T-cell (primary cell): ENCODE data around the gene HAP1. TPM values are rescaled to one million over a fixed set of nuclear protein-coding genes. Genes with fewer than 3 reads are reported as not detected.

Experiments used
- ATAC-seq, 4 experiments: fragments of 200-7000 bp in 3 of 4; fragments of 150-1000 bp in 1 of 4; cut with Tn5 transposase; replicated peaks in 1 of 4; 1 replicate in 3 of 4; 2 replicates in 1 of 4; pipeline ENCODE4 v1.10.0; 2021; ENCODE audit warnings: moderate library complexity in 3 of 4, mild to moderate bottlenecking in 2 of 4, moderate number of reproducible peaks in 1 of 4
- CTCF ChIA-PET, 2 donors: fragments of 300-600 bp; sonication (Branson Sonifier 250); formaldehyde crosslinking; loops; one replicate each; lab custom pipeline; 2022; ENCODE audit warnings: antibody characterized with exemption in 2 of 2; lab: Charles Lee
- POLR2A ChIA-PET, 2 donors: fragments of 300-600 bp; sonication (Branson Sonifier 250); formaldehyde crosslinking; loops; one replicate each; lab custom pipeline; 2022; ENCODE audit warnings: antibody characterized with exemption in 2 of 2; lab: Charles Lee
- DNase-seq, 35 experiments: peaks; one replicate each; pipeline versions ENCODE4 v3.0.0 to v3.0.0-alpha.2; 2013 to 2023
- H3K27ac ChIP-seq: one replicate; pipeline ENCODE4 v1.5.1; 2013; ENCODE audit warnings: low read length
- H3K27me3 ChIP-seq, 2 experiments: replicated peaks in 1 of 2; 1 replicate in 1 of 2; 2 replicates in 1 of 2; pipeline versions ENCODE4 v1.6.1 to v1.7.0; 2013; ENCODE audit warnings: low read length in 1 of 2, mixed read lengths in 1 of 2; ENCODE audit not compliant: control insufficient read depth in 2 of 2, insufficient read depth in 2 of 2; ENCODE audit errors: extremely low read depth in 1 of 2
- H3K36me3 ChIP-seq, 2 donors: 1 replicate in 1 of 2; 2 replicates in 1 of 2; pipeline versions ENCODE4 v1.6.1 to v1.7.0; 2013; ENCODE audit warnings: low read length in 1 of 2; ENCODE audit not compliant: control insufficient read depth in 2 of 2, insufficient read depth in 1 of 2; ENCODE audit errors: extremely low read depth in 1 of 2
- H3K4me1 ChIP-seq, 2 experiments: 1 replicate in 1 of 2; 2 replicates in 1 of 2; pipeline versions ENCODE4 v1.6.1 to v1.7.0; 2013; ENCODE audit warnings: low read length in 2 of 2, mixed read lengths in 1 of 2; ENCODE audit not compliant: insufficient read depth in 2 of 2, control insufficient read depth in 1 of 2; ENCODE audit errors: extremely low read depth in 1 of 2
- H3K4me3 ChIP-seq, 2 donors: 1 replicate in 1 of 2; 2 replicates in 1 of 2; pipeline versions ENCODE4 v1.5.1 to v1.7.0; 2013; ENCODE audit warnings: mild to moderate bottlenecking in 2 of 2, low read length in 1 of 2, moderate library complexity in 1 of 2; ENCODE audit not compliant: control insufficient read depth in 1 of 2; ENCODE audit errors: extremely low read depth in 1 of 2
- H3K9me3 ChIP-seq: 2 replicates; pipeline ENCODE4 v1.7.0; 2013
- H3K27ac Mint-ChIP-seq, 2 donors: one replicate each; pipeline ENCODE4 v1.8.0; 2020 to 2021; ENCODE audit warnings: mild to moderate bottlenecking in 2 of 2, mixed read lengths in 2 of 2
- H3K27me3 Mint-ChIP-seq, 2 donors: one replicate each; pipeline ENCODE4 v1.8.0; 2021 to 2022; ENCODE audit warnings: mixed read lengths in 2 of 2
- H3K36me3 Mint-ChIP-seq: one replicate; pipeline ENCODE4 v1.8.0; 2021; ENCODE audit warnings: mixed read lengths
- H3K4me1 Mint-ChIP-seq, 3 donors: one replicate each; pipeline ENCODE4 v1.8.0; 2020 to 2022; ENCODE audit warnings: mixed read lengths in 3 of 3, mild to moderate bottlenecking in 1 of 3
- H3K4me3 Mint-ChIP-seq, 3 donors: one replicate each; pipeline ENCODE4 v1.8.0; 2020 to 2022; ENCODE audit warnings: mild to moderate bottlenecking in 3 of 3, mixed read lengths in 3 of 3, moderate library complexity in 3 of 3
- H3K9me3 Mint-ChIP-seq, 3 donors: one replicate each; pipeline ENCODE4 v1.8.0; 2020 to 2022; ENCODE audit warnings: mixed read lengths in 3 of 3
- WGBS: methylation state at CpG from one replicate; pipeline ENCODE4 v1.1.5; 2013; ENCODE audit warnings: missing lambda C conversion rate; ENCODE audit not compliant: insufficient coverage; 5-methylcytosine and 5-hydroxymethylcytosine counted together
- total RNA-seq, 35 experiments: library from RNA in 6 of 35; stranded (reverse) in 6 of 35; fragments of 120-200 nt in 1 of 35; gene quantifications; one replicate each; pipeline versions ENCODE4 v1.2.1 to v1.2.4 and lab custom pipeline; 2013 to 2026

The HAP1 gene, protein sequence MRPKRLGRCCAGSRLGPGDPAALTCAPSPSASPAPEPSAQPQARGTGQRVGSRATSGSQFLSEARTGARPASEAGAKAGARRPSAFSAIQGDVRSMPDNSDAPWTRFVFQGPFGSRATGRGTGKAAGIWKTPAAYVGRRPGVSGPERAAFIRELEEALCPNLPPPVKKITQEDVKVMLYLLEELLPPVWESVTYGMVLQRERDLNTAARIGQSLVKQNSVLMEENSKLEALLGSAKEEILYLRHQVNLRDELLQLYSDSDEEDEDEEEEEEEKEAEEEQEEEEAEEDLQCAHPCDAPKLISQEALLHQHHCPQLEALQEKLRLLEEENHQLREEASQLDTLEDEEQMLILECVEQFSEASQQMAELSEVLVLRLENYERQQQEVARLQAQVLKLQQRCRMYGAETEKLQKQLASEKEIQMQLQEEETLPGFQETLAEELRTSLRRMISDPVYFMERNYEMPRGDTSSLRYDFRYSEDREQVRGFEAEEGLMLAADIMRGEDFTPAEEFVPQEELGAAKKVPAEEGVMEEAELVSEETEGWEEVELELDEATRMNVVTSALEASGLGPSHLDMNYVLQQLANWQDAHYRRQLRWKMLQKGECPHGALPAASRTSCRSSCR
- total RNA-seq (under 1 TPM in 3 of 5 donors, not detected in 2; 0.49 to 0.63 (median 0.53) TPM), total RNA-seq (lab: John Stamatoyannopoulos, UW) (0 to 3.5 (median 0.26) reads per million in 29 experiments)
- total RNA-seq (2013) = 0.15 TPM

DNA sequence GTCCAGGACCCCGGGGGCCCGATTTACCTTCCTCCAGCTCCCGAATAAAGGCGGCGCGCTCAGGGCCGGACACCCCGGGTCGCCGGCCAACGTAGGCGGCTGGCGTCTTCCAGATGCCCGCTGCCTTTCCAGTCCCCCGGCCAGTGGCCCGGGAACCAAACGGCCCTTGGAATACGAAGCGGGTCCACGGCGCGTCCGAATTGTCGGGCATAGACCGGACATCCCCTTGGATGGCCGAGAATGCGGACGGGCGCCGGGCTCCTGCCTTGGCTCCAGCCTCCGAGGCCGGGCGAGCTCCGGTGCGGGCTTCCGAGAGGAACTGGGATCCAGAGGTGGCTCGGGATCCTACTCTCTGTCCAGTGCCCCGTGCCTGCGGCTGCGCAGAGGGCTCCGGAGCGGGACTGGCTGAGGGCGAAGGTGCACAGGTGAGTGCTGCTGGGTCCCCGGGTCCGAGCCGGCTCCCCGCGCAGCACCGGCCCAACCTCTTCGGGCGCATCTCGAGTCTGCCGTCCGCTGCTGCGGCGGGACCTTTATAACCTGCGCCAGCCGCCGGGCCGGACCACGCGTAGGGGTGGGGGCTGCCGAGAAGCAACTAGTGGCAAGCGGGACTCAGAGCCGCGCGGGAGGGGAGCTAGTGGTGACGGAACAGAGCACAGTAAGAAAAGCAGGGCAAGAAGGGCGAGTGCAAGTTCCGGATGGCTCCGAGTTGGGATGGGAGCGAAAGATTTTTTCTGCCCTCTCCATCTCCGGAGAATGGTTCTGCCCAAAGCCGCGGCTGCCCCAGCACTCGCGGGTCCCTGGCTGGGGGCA is at the start of gene HAP1:
HAP1 (minus strand) TSS at position 505 of the 810 bp plus-strand sequence; CDS start at position 496, 9 bp downstream.
- no peaks in the 10 kb centered on the region for H3K36me3 ChIP-seq
- ChIA-PET CTCF (no interaction called here), POLR2A (no interaction called here)
- H3K4me1 ChIP-seq = peaks cover 2 to 25% of the 10 kb centered on the region in 2 experiments
- H3K4me3 ChIP-seq = peak within 1 kb of the TSS; percentile 21 to 35
- H3K9me3 ChIP-seq = no peaks in the 10 kb centered on the region
- WGBS = 3% methylated on average over 76 of the region's 77 CpGs
- no peak within 1 kb of the TSS for H3K27ac ChIP-seq
- Mint-ChIP-seq H3K4me1 (peaks cover 0 to 12% (median 4%) of the 10 kb centered on the region in 3 donors), H3K27ac (no peak within 1 kb of the TSS), H3K9me3 (no peaks in the 10 kb centered on the region), H3K4me3 (peak within 1 kb of the TSS; percentile 32 to 62 (median 59)), H3K36me3 (no peaks in the 10 kb centered on the region), H3K27me3 (peaks cover 45 to 63% of the 10 kb centered on the region in 2 donors)
- DNase-seq (peak in 6 of 35 experiments; percentile 6 to 19 (median 12)), ATAC-seq (peak in 2 of 4 experiments; percentile 13 to 20)
- H3K27me3 ChIP-seq = peaks cover 6 to 72% of the 10 kb centered on the region in 2 experiments

DNA sequence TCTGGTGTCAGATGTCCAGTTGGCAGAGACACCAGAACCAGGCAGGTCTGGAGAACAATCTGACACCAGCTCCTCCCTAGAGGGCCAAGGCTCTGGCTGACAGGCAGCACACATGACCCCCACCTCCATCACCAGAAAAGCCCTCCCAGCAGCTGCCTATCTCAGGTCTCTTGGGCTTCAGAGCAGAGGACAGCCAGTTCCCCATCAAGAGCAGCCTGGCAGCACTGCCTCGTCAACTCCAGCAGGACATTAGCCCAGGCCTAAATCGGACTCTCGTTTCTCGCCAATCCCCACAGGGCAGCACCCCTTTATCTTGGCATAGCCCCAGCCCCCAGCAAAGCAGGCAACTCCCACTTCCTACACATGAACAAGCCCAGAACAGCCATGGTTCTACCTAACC is 47.7 kb upstream of the HAP1 start:
- Mint-ChIP-seq H3K4me3 (no peak overlapping the region), H3K27ac (no peak overlapping the region)
- CTCF ChIA-PET = no interaction called here

GRCh38 chr17:41781404-41782110 is 47.1 kb upstream of the HAP1 start:
- ChIA-PET CTCF (interaction anchor here in 1 of 2 donors (1.6 kb wide), 1 partner anchor 20 kb away, joined by 8 read pairs; no protein-coding TSS in a partner anchor), POLR2A (interaction anchor here in 1 of 2 donors (0.6 kb wide), 1 partner anchor 276 kb away, joined by 3 read pairs; the partner anchor contains the start of gene KRT13)
- Histone ChIP-seq H3K4me1 (peaks cover 12 to 16% of the 10 kb centered on the region in 2 experiments), H3K9me3 (no peaks in the 10 kb centered on the region), H3K36me3 (peaks cover 0 to 3% of the 10 kb centered on the region in 2 donors), H3K4me3 (no peak overlapping the region), H3K27ac (no peak overlapping the region), H3K27me3 (peaks cover 0 to 72% of the 10 kb centered on the region in 2 experiments)
- 70% methylated on average over 6 of the region's 13 CpGs for WGBS
- no peaks in the 10 kb centered on the region for H3K36me3 Mint-ChIP-seq
- H3K27ac Mint-ChIP-seq = no peak overlapping the region
- DNase-seq (no peak), ATAC-seq (no peak)
- H3K4me3 Mint-ChIP-seq = no peak overlapping the region
- H3K9me3 Mint-ChIP-seq = no peaks in the 10 kb centered on the region
- peaks cover 4 to 35% of the 10 kb centered on the region in 2 donors for H3K27me3 Mint-ChIP-seq
- peaks cover 0 to 16% (median 8%) of the 10 kb centered on the region in 3 donors for H3K4me1 Mint-ChIP-seq

More for the DNA sequence above, 47.7 kb upstream of the HAP1 start:
- Histone ChIP-seq H3K36me3 (peaks cover 0 to 3% of the 10 kb centered on the region in 2 donors), H3K27ac (no peak overlapping the region), H3K27me3 (peaks cover 0 to 74% of the 10 kb centered on the region in 2 experiments), H3K4me3 (no peak overlapping the region), H3K4me1 (peaks cover 16 to 21% of the 10 kb centered on the region in 2 experiments), H3K9me3 (no peaks in the 10 kb centered on the region)
- Mint-ChIP-seq H3K36me3 (no peaks in the 10 kb centered on the region), H3K27me3 (peaks cover 4 to 39% of the 10 kb centered on the region in 2 donors), H3K9me3 (no peaks in the 10 kb centered on the region), H3K4me1 (peaks cover 4 to 21% (median 13%) of the 10 kb centered on the region in 3 donors)
- POLR2A ChIA-PET = no interaction called here
- WGBS = 88% methylated on average over 4 of the region's 4 CpGs
- ATAC-seq = no peak
- no peak for DNase-seq

DNA sequence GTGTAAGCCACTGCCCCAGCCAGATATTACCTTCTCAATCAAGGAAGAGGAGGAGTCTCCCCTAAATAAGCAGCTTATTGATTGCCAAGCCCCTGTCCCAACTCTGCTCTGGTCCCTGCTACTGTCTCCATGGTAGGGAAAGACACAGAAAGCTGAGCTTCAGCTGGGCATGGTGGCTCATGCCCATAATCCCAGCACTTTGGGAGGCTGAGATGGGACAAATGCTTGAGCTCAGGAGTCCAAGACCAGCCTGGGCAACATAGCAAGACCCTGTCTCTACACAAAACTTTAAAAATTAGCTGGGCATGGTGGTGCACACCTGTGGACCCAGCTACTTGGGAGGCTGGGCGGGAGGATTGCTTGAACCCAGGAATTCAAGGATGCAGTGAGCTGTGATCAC is 45.5 kb upstream of the HAP1 start:
- ChIA-PET CTCF (interaction anchor here in 1 of 2 donors (0.7 to 1.6 kb wide), 3 partner anchors 21 to 84 kb away, joined by 4 to 8 read pairs (median 5); no protein-coding TSS in a partner anchor), POLR2A (no interaction called here)
- Histone ChIP-seq H3K4me3 (no peak overlapping the region), H3K36me3 (peaks cover 0 to 3% of the 10 kb centered on the region in 2 donors), H3K4me1 (peaks cover 2 to 5% of the 10 kb centered on the region in 2 experiments), H3K9me3 (no peaks in the 10 kb centered on the region), H3K27ac (no peak overlapping the region), H3K27me3 (peaks cover 0 to 66% of the 10 kb centered on the region in 2 experiments)
- Mint-ChIP-seq H3K9me3 (no peaks in the 10 kb centered on the region), H3K27ac (no peak overlapping the region), H3K36me3 (no peaks in the 10 kb centered on the region), H3K4me1 (peaks cover 0 to 9% (median 3%) of the 10 kb centered on the region in 3 donors), H3K4me3 (no peak overlapping the region), H3K27me3 (peaks cover 4 to 37% of the 10 kb centered on the region in 2 donors)
- ATAC-seq (no peak), DNase-seq (no peak)
- WGBS = 57% methylated on average over 1 of the region's 1 CpG

- no peaks in the 10 kb centered on the region for H3K36me3 Mint-ChIP-seq
- H3K27me3 ChIP-seq = peaks cover 0 to 57% of the 10 kb centered on the region in 2 experiments
- no peak overlapping the region for H3K27ac Mint-ChIP-seq
- H3K9me3 ChIP-seq = no peaks in the 10 kb centered on the region
- WGBS = 70% methylated on average over 6 of the region's 12 CpGs
- H3K4me1 Mint-ChIP-seq = peaks cover 0 to 3% (median 0%) of the 10 kb centered on the region in 3 donors
- H3K4me1 ChIP-seq = no peaks in the 10 kb centered on the region
- no peaks in the 10 kb centered on the region for H3K9me3 Mint-ChIP-seq
- ChIA-PET CTCF (no interaction called here), POLR2A (interaction anchor here in 1 of 2 donors (0.5 kb wide), 1 partner anchor 76 kb away, joined by 3 read pairs; no protein-coding TSS in a partner anchor)
- no peak overlapping the region for H3K4me3 ChIP-seq
- H3K4me3 Mint-ChIP-seq = no peak overlapping the region
- H3K36me3 ChIP-seq = peaks cover 0 to 3% of the 10 kb centered on the region in 2 donors
- no peak overlapping the region for H3K27ac ChIP-seq
- peaks cover 0 to 26% of the 10 kb centered on the region in 2 donors for H3K27me3 Mint-ChIP-seq
- no peak for DNase-seq
- ATAC-seq = no peak
Observed at GRCh38 chr17:41777574-41778188, 43.2 kb upstream of the HAP1 start.
